ENCODE measurements around the gene SSX2B.
"Not testable (repeated sequence)": the region's sequence is repeated elsewhere in the genome, so short reads cannot be mapped to it uniquely, and the experiment has no call there.

The SSX2B gene

DNA sequence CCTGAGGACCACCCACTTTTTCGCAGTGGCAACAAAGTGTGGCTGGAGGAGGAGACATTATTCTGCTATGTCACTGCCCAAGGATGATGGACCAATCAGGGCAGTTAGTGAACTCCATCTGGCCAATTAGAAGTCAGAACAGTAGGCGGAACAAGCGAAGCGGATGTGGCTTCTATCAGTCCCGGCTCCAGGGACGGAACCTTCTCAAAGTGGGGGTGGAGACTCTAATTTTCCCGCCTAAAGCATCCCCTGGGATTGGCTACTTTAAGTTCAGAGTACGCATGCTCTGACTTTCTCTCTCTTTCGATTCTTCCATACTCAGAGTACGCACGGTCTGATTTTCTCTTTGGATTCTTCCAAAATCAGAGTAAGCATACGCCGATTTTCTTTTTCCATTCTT, at the start of gene SSX2B:
Gene SSX2B, plus strand, starts transcription at position 301 of the 400 bp plus-strand sequence. CDS start 1,429 bp downstream, outside the sequence.
- not testable (repeated sequence) for DNase-seq

DNA sequence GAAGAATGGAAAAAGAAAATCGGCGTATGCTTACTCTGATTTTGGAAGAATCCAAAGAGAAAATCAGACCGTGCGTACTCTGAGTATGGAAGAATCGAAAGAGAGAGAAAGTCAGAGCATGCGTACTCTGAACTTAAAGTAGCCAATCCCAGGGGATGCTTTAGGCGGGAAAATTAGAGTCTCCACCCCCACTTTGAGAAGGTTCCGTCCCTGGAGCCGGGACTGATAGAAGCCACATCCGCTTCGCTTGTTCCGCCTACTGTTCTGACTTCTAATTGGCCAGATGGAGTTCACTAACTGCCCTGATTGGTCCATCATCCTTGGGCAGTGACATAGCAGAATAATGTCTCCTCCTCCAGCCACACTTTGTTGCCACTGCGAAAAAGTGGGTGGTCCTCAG, 44.0 kb upstream of the SSX2B start, which contains the start of gene SSX2:
Gene SSX2, minus strand, starts transcription at position 101 of the 400 bp plus-strand sequence. CDS start 1,429 bp downstream, outside the sequence.
- DNase-seq: not testable (repeated sequence)

GRCh38 chrX:52765983-52766382, 14.9 kb downstream of the SSX2B start:
- not testable (repeated sequence) for DNase-seq

GRCh38 chrX:52773504-52773903, 22.5 kb downstream of the SSX2B start:
- not testable (repeated sequence) for DNase-seq

- DNase-seq: not testable (repeated sequence)
Measured at GRCh38 chrX:52797327-52797726, 46.3 kb downstream of the SSX2B start, which contains the start of gene SPANXN5. Gene SPANXN5, minus strand, starts transcription at chrX:52797427. Its CDS starts 79 bp downstream, at chrX:52797348.

DNA sequence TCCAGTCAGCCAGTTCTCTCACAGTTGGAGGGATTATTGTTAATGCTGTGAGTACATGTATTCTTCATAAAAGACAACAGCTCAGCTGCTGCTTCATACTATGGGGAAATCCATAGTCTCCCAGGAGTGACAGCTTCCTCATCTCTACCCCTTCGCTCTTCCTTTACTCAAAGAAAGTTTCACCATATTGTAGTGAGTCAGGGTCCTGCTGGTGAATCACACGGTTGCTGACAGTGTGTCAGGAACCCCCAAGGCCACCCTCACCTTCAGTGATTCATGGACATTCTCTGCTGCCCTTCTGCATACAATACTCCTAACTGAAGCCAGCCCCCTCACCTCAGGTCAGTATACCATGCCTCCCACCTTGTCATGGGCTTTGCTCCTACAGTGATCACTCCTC, 53.8 kb downstream of the SSX2B start:
- DNase-seq: not testable (repeated sequence)
